ENCODE measurements around the gene STX1B.

STX1B gene

GRCh38 chr16:30947859-30948666 lies 62.4 kb downstream of the STX1B start:
- Histone ChIP-seq H3K27ac (peak overlapping the region; percentile 96), H3K27me3 (no peaks in the 10 kb centered on the region), H3K36me3 (peaks cover under 1% of the 10 kb centered on the region), H3K4me3 (ENCODE audit: low read depth in 1 of 2, low read length in 1 of 2) (peak overlapping the region; percentile 95 to 97), H3K4me1 (ENCODE audit: control insufficient read depth in 1 of 2, insufficient read depth in 1 of 2, low read depth in 1 of 2, low read length in 1 of 2) (peaks cover 55 to 63% of the 10 kb centered on the region in 2 experiments), H3K9me3 (no peaks in the 10 kb centered on the region)
- TF ChIP-seq CTCF (IDR thresholded peaks at IDR 0.05): no peak

- Histone ChIP-seq H3K36me3 (no peaks in the 10 kb centered on the region), H3K27me3 (no peaks in the 10 kb centered on the region), H3K4me3 (ENCODE audit: low read depth in 1 of 2, low read length in 1 of 2) (no peak overlapping the region), H3K9me3 (no peaks in the 10 kb centered on the region), H3K27ac (peak overlapping the region; percentile 6), H3K4me1 (ENCODE audit: control insufficient read depth in 1 of 2, insufficient read depth in 1 of 2, low read depth in 1 of 2, low read length in 1 of 2) (peaks cover 59 to 67% of the 10 kb centered on the region in 2 experiments)
- no peak for TF ChIP-seq CTCF (IDR thresholded peaks at IDR 0.05)
These were observed 62.9 kb downstream of the STX1B start for GRCh38 chr16:30947541-30947858.

GRCh38 chr16:30946671-30947540 lies 63.5 kb downstream of the STX1B start:
- H3K27me3 ChIP-seq: no peaks in the 10 kb centered on the region
- no peak for TF ChIP-seq CTCF (IDR thresholded peaks at IDR 0.05)
- H3K4me1 ChIP-seq (ENCODE audit: control insufficient read depth in 1 of 2, insufficient read depth in 1 of 2, low read depth in 1 of 2, low read length in 1 of 2): peaks cover 65 to 72% of the 10 kb centered on the region in 2 experiments
- no peak overlapping the region for H3K4me3 ChIP-seq (ENCODE audit: low read depth in 1 of 2, low read length in 1 of 2)
- no peaks in the 10 kb centered on the region for H3K36me3 ChIP-seq
- peak overlapping the region; percentile 65 for H3K27ac ChIP-seq
- H3K9me3 ChIP-seq: no peaks in the 10 kb centered on the region

GRCh38 chr16:30944352-30944751 lies 66.1 kb downstream of the STX1B start:
- no peaks in the 10 kb centered on the region for H3K36me3 ChIP-seq

GRCh38 chr16:30942426-30942806 lies 68.0 kb downstream of the STX1B start:
- H3K27me3 ChIP-seq: no peaks in the 10 kb centered on the region
- peak overlapping the region; percentile 18 to 46 for H3K4me3 ChIP-seq (ENCODE audit: low read depth in 1 of 2, low read length in 1 of 2)
- peak overlapping the region; percentile 50 for H3K27ac ChIP-seq
- H3K9me3 ChIP-seq: no peaks in the 10 kb centered on the region
- TF ChIP-seq CTCF (IDR thresholded peaks at IDR 0.05): no peak
- no peaks in the 10 kb centered on the region for H3K36me3 ChIP-seq
- peaks cover 44 to 49% of the 10 kb centered on the region in 2 experiments for H3K4me1 ChIP-seq (ENCODE audit: control insufficient read depth in 1 of 2, insufficient read depth in 1 of 2, low read depth in 1 of 2, low read length in 1 of 2)

More at GRCh38 chr16:30944352-30944751, 66.1 kb downstream of the STX1B start:
- no peaks in the 10 kb centered on the region for H3K27me3 ChIP-seq
- no peaks in the 10 kb centered on the region for H3K9me3 ChIP-seq
- peaks cover 50 to 53% of the 10 kb centered on the region in 2 experiments for H3K4me1 ChIP-seq (ENCODE audit: control insufficient read depth in 1 of 2, insufficient read depth in 1 of 2, low read depth in 1 of 2, low read length in 1 of 2)
- H3K27ac ChIP-seq: peak overlapping the region; percentile 65
- H3K4me3 ChIP-seq (ENCODE audit: low read depth in 1 of 2, low read length in 1 of 2): no peak overlapping the region
- TF ChIP-seq CTCF (IDR thresholded peaks at IDR 0.05): no peak
